OCI-LY7 (cell line): ENCODE measurements around the gene PCDHA8. TPM values are rescaled to one million over a fixed set of nuclear protein-coding genes. Genes with fewer than 3 reads are reported as not detected.
A peak's percentile ranks its signal among the peaks of the same experiment; 100 is the strongest.

Source experiments
- BruUV-seq: library from RNA; stranded (reverse); fragments of 400-500 nt; replicated peaks from 2 replicates; lab custom pipeline; 2021; lab: Mats Ljungman, UMichigan
- CTCF ChIA-PET: fragments of 300-600 bp; sonication (Branson Sonifier 250); formaldehyde crosslinking; loops from one replicate; lab custom pipeline; 2022; ENCODE audit warnings: antibody characterized with exemption; ENCODE audit not compliant: unreplicated experiment; lab: Charles Lee
- POLR2A ChIA-PET: fragments of 300-600 bp; sonication (Branson Sonifier 250); formaldehyde crosslinking; loops from one replicate; lab custom pipeline; 2022; ENCODE audit warnings: antibody characterized with exemption; lab: Charles Lee
- DNase-seq: peaks from one replicate; pipeline ENCODE4 v3.0.0-alpha.2; 2015; ENCODE audit warnings: low spot score
- H2AFZ ChIP-seq: fragments of 200-600 bp; sonication (generic), shearing (Covaris generic); 2 replicates; pipeline ENCODE4 v1.6.1; 2014; ENCODE audit warnings: mild to moderate bottlenecking, antibody characterized with exemption, low read length, moderate library complexity
- H3K27ac ChIP-seq: fragments of 200-600 bp; sonication (generic); 2 replicates; pipeline ENCODE4 v1.5.1; 2014; ENCODE audit warnings: mixed run types, low read depth, mild to moderate bottlenecking, moderate library complexity, low read length, inconsistent platforms; ENCODE audit not compliant: poor library complexity, severe bottlenecking
- H3K36me3 ChIP-seq: fragments of 200-600 bp; sonication (generic); 2 replicates; pipeline ENCODE4 v1.6.1; 2014; ENCODE audit warnings: mild to moderate bottlenecking, antibody characterized with exemption, low read length, moderate library complexity, mixed read lengths; ENCODE audit not compliant: insufficient read depth
- H3K4me1 ChIP-seq: fragments of 200-600 bp; sonication (generic); 2 replicates; pipeline ENCODE4 v1.5.1; 2014; ENCODE audit warnings: mild to moderate bottlenecking, low read length; ENCODE audit not compliant: insufficient read depth, poor library complexity, severe bottlenecking
- H3K4me2 ChIP-seq: fragments of 200-600 bp; sonication (generic); 2 replicates; pipeline ENCODE4 v1.6.1; 2014; ENCODE audit warnings: mild to moderate bottlenecking, low read length
- H3K4me3 ChIP-seq: fragments of 200-600 bp; sonication (generic); 2 replicates; pipeline ENCODE4 v1.5.1; 2014; ENCODE audit warnings: mild to moderate bottlenecking, low read depth, low read length; ENCODE audit not compliant: poor library complexity, severe bottlenecking
- H3K79me2 ChIP-seq: fragments of 200-600 bp; sonication (generic); 2 replicates; pipeline ENCODE4 v1.6.1; 2016; ENCODE audit warnings: low read depth, mild to moderate bottlenecking, low read length, moderate library complexity, mixed read lengths; ENCODE audit not compliant: insufficient read depth
- H3K9me2 ChIP-seq: fragments of 200-600 bp; sonication (generic); 2 replicates; pipeline ENCODE4 v1.6.1; 2016; ENCODE audit warnings: mild to moderate bottlenecking, low read length, mixed read lengths; ENCODE audit not compliant: insufficient read depth
- H3K9me3 ChIP-seq: fragments of 200-600 bp; sonication (generic); 2 replicates; pipeline ENCODE4 v1.6.1; 2014; ENCODE audit warnings: mild to moderate bottlenecking, mixed run types, low read length, mixed read lengths
- H4K20me1 ChIP-seq: fragments of 200-600 bp; sonication (generic); 2 replicates; pipeline ENCODE4 v1.6.1; 2014; ENCODE audit warnings: mild to moderate bottlenecking, antibody characterized with exemption, low read length, moderate library complexity, mixed read lengths; ENCODE audit not compliant: insufficient read depth
- EZH2phosphoT487 ChIP-seq: fragments of 200-600 bp; sonication (generic); IDR thresholded peaks from 2 replicates; pipeline ENCODE4 v1.6.1; 2018; ENCODE audit warnings: low read depth, borderline replicate concordance, mild to moderate bottlenecking, mixed run types, antibody characterized with exemption, low read length, moderate library complexity, mixed read lengths
- intact Hi-C: fragments of 100-400 bp; cut with micrococcal nuclease; formaldehyde crosslinking; loops from one replicate; pipeline ENCODE4 v1.10.0; 2022; ENCODE audit not compliant: unreplicated experiment
- total RNA-seq, 2 experiments: library from RNA; depleted of rRNA in 1 of 2; stranded (reverse); fragments of >200 nt in 1 of 2; shearing (Covaris generic) in 1 of 2; gene quantifications; 2 replicates each; pipeline ENCODE4 v1.2.3, GENCODE V29; 2014 to 2022
- TF ChIP-seq, protein P1 (sequence below): fragments of 200-600 bp; sonication (generic); conservative IDR thresholded peaks from 2 replicates; pipeline ENCODE4 v1.5.1; 2014; ENCODE audit warnings: mild to moderate bottlenecking, antibody characterized with exemption, low read length, moderate library complexity, mixed read lengths

Gene PCDHA8
- total RNA-seq, 2 experiments from 2014 or later, result not detected

DNA sequence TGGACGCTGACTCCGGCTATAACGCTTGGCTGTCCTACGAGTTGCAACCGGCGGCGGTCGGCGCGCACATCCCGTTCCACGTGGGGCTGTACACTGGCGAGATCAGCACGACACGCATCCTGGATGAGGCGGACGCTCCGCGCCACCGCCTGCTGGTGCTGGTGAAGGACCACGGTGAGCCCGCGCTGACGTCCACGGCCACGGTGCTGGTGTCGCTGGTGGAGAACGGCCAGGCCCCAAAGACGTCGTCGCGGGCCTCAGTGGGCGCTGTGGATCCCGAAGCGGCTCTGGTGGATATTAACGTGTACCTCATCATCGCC is 36.2 kb downstream of the PCDHA8 start:
- no peak overlapping the region for H3K4me3 ChIP-seq
- H3K79me2 ChIP-seq, result no peaks in the 10 kb centered on the region
- no peaks in the 10 kb centered on the region for H4K20me1 ChIP-seq
- no peaks in the 10 kb centered on the region for H3K4me1 ChIP-seq
- DNase-seq, result no peak
- H3K36me3 ChIP-seq, result no peaks in the 10 kb centered on the region
- H3K27ac ChIP-seq, result no peak overlapping the region
- no peak overlapping the region for H3K4me2 ChIP-seq
- no TSS peak for BruUV-seq
- H2AFZ ChIP-seq, result no peak overlapping the region
- H3K9me3 ChIP-seq, result no peaks in the 10 kb centered on the region
- no peaks in the 10 kb centered on the region for H3K9me2 ChIP-seq
- TF ChIP-seq, protein P1, sequence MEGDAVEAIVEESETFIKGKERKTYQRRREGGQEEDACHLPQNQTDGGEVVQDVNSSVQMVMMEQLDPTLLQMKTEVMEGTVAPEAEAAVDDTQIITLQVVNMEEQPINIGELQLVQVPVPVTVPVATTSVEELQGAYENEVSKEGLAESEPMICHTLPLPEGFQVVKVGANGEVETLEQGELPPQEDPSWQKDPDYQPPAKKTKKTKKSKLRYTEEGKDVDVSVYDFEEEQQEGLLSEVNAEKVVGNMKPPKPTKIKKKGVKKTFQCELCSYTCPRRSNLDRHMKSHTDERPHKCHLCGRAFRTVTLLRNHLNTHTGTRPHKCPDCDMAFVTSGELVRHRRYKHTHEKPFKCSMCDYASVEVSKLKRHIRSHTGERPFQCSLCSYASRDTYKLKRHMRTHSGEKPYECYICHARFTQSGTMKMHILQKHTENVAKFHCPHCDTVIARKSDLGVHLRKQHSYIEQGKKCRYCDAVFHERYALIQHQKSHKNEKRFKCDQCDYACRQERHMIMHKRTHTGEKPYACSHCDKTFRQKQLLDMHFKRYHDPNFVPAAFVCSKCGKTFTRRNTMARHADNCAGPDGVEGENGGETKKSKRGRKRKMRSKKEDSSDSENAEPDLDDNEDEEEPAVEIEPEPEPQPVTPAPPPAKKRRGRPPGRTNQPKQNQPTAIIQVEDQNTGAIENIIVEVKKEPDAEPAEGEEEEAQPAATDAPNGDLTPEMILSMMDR, result no peak
- no peak for TF ChIP-seq EZH2phosphoT487
- POLR2A ChIA-PET, result no interaction called here
- intact Hi-C loops, result no loop called here
- CTCF ChIA-PET, result no interaction called here

DNA sequence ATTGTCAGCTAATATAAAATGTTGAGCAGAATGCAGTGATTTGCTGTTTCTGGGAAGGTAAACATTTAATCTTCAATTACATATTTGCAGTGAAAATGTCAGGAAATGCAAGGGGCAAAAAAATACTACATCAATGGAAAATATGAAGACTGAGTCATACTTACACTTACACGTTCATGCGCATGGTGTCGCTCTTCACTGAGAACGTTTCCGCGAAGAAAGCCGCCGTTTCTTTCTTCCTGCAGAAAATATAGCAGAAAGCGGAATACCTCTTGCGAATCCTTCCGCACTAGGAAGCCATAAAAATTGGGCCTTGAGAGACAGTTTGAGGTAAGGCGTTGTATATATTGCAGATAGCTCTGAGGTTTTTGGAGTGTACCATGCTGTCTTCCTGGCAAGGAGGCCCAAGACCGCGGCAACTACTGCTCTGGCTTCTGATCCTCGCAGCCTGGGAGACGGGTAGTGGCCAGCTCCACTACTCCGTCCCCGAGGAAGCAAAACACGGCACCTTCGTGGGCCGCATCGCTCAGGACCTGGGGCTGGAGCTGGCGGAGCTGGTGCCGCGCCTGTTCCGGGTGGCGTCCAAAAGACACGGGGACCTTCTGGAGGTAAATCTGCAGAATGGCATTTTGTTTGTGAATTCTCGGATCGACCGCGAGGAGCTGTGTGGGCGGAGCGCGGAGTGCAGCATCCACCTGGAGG is 41.1 kb downstream of the PCDHA8 start, which contains the start of gene PCDHA13:
PCDHA13 (plus strand) TSS at position 236 of the 702 bp plus-strand sequence; CDS start at position 381, 145 bp downstream.
- ChIA-PET CTCF (no interaction called here), POLR2A (interaction anchor here (0.7 kb wide), 1 partner anchor 10 kb away, joined by 3 read pairs; no protein-coding TSS in a partner anchor)
- H3K79me2 ChIP-seq, result no peaks in the 10 kb centered on the region
- H2AFZ ChIP-seq, result no peak within 1 kb of the TSS
- H3K4me2 ChIP-seq, result no peak within 1 kb of the TSS
- TF ChIP-seq, protein P1, result no peak
- no peak for TF ChIP-seq EZH2phosphoT487
- no peaks in the 10 kb centered on the region for H4K20me1 ChIP-seq
- no peaks in the 10 kb centered on the region for H3K36me3 ChIP-seq
- intact Hi-C loops, result no loop called here
- no peaks in the 10 kb centered on the region for H3K9me3 ChIP-seq
- H3K4me1 ChIP-seq, result no peaks in the 10 kb centered on the region
- BruUV-seq, result no TSS peak
- H3K9me2 ChIP-seq, result no peaks in the 10 kb centered on the region
- H3K27ac ChIP-seq, result no peak within 1 kb of the TSS
- no peak within 1 kb of the TSS for H3K4me3 ChIP-seq
- no peak for DNase-seq

DNA sequence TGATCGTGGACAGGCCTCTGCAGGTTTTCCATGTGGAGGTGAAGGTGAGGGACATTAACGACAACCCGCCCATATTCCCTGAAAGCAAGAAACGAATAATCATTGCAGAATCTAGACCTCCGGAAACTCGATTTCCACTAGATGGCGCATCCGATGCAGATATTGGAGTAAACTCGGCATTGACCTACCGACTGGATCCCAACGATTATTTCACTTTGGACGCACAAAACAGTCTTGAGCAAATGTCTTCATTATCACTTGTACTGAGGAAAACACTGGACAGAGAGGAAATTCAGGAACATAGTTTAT is 41.6 kb downstream of the PCDHA8 start:
- no peak for DNase-seq
- Histone ChIP-seq H3K36me3 (no peaks in the 10 kb centered on the region), H3K79me2 (no peaks in the 10 kb centered on the region), H2AFZ (no peak overlapping the region), H3K9me3 (no peaks in the 10 kb centered on the region), H4K20me1 (no peaks in the 10 kb centered on the region), H3K9me2 (no peaks in the 10 kb centered on the region), H3K4me1 (no peaks in the 10 kb centered on the region), H3K27ac (no peak overlapping the region), H3K4me2 (no peak overlapping the region), H3K4me3 (no peak overlapping the region)
- ChIA-PET POLR2A (no interaction called here), CTCF (no interaction called here)
- BruUV-seq, result no TSS peak
- no peak for TF ChIP-seq EZH2phosphoT487
- TF ChIP-seq, protein P1, result peak; percentile 49
- intact Hi-C loops, result no loop called here
